ENCODE results near the gene PGAM5. TPM values are rescaled to one million over a fixed set of nuclear protein-coding genes. Genes with fewer than 3 reads are reported as not detected.
"Not testable (repeated sequence)": the region's sequence is repeated elsewhere in the genome, so short reads cannot be mapped to it uniquely, and the experiment has no call there.

Gene PGAM5
- polyA plus RNA-seq, 3 donors, result 7.0 to 10.3 (median 9.6) TPM

DNA sequence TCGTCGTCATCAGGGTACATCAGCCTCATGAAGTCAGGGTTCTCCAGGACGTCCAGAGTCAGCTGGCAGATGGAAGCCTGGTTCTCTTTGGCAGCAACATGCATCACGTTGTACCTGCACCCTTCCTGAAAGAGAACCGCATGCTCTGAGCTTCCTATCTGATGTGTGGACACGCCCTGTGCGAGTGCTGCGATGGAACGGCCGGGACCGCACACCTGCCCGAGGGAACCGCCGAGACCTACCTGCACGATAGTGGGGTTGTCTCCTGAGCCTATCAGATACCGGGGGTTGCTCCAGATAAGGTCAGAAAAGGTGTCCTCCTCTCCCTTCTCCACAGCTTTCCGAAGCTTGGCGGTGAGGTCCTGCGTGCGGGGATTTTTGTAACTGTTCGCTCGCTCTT, 37.3 kb downstream of the PGAM5 start:
- Histone ChIP-seq H3K27me3 (ENCODE audit: control insufficient read depth in 2 of 2, insufficient read depth in 2 of 2, low read length in 2 of 2) (no peaks in the 10 kb centered on the region), H3K4me2 (replicated peaks; ENCODE audit: extremely low read depth, low read length, poor library complexity, severe bottlenecking) (no peak overlapping the region), H3K79me2 (ENCODE audit: insufficient read depth, low read length) (peaks cover 46% of the 10 kb centered on the region), H4K20me1 (ENCODE audit: insufficient read depth, low read length) (peaks cover 48% of the 10 kb centered on the region), H3K36me3 (replicated peaks in 1 of 2; ENCODE audit: control insufficient read depth in 1 of 2, insufficient read depth in 2 of 2, low read length in 2 of 2) (peaks cover 92 to 98% of the 10 kb centered on the region in 2 donors), H3K9me3 (replicated peaks in 1 of 2; ENCODE audit: control insufficient read depth in 1 of 2, insufficient read depth in 1 of 2, low read length in 2 of 2) (no peaks in the 10 kb centered on the region), H3K27ac (ENCODE audit: low read depth in 1 of 2, low read length in 2 of 2) (no peak overlapping the region), H3K4me1 (ENCODE audit: control insufficient read depth in 1 of 2, insufficient read depth in 2 of 2, low read length in 2 of 2) (no peaks in the 10 kb centered on the region), H2AFZ (ENCODE audit: insufficient read depth, low read depth, low read length, poor library complexity, severe bottlenecking) (no peak overlapping the region), H3K4me3 (replicated peaks in 1 of 3; ENCODE audit: low read depth in 2 of 3, low read length in 3 of 3) (no peak overlapping the region), H3K9ac (ENCODE audit: insufficient read depth, low read length, poor library complexity, severe bottlenecking) (no peak overlapping the region)
- H3K9me3 Mint-ChIP-seq, result no peaks in the 10 kb centered on the region
- no peaks in the 10 kb centered on the region for H3K4me1 Mint-ChIP-seq
- H3K27me3 Mint-ChIP-seq (ENCODE audit: low read depth in 3 of 3), result no peaks in the 10 kb centered on the region
- WGBS (ENCODE audit: insufficient coverage), result 96% methylated on average over 17 of the region's 22 CpGs
- peak overlapping the region in 1 of 7 donors; percentile 32 for H3K27ac Mint-ChIP-seq
- no peak for DNase-seq
- TF ChIP-seq, protein P1, sequence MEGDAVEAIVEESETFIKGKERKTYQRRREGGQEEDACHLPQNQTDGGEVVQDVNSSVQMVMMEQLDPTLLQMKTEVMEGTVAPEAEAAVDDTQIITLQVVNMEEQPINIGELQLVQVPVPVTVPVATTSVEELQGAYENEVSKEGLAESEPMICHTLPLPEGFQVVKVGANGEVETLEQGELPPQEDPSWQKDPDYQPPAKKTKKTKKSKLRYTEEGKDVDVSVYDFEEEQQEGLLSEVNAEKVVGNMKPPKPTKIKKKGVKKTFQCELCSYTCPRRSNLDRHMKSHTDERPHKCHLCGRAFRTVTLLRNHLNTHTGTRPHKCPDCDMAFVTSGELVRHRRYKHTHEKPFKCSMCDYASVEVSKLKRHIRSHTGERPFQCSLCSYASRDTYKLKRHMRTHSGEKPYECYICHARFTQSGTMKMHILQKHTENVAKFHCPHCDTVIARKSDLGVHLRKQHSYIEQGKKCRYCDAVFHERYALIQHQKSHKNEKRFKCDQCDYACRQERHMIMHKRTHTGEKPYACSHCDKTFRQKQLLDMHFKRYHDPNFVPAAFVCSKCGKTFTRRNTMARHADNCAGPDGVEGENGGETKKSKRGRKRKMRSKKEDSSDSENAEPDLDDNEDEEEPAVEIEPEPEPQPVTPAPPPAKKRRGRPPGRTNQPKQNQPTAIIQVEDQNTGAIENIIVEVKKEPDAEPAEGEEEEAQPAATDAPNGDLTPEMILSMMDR (IDR thresholded peaks at IDR 0.05), result no peak
- intact Hi-C loops (cut with micrococcal nuclease), result no loop called here
- H3K4me3 Mint-ChIP-seq, result no peak overlapping the region
- H3K36me3 Mint-ChIP-seq, result peaks cover 79 to 98% of the 10 kb centered on the region in 2 donors

DNA sequence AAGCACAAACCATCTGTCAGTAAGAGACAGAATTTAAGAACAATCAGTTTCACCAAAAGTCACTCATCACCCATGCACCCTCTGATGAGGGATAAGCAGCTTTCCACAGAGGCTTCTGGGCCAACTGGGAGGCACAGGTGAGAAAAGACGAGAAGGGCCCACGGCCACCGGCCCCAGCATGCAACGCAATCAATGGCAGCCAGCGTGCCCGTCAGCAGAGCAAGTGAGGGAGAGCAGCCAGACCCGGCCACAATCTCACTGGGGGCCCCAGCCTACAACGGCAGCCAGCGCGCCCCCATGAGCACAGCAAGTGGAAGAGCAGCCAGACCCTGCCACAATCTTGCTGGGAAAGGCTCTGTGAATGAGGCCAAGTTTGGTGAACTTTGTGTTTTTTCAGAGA, 37.7 kb downstream of the PGAM5 start:
- 93% methylated on average over 10 of the region's 10 CpGs for WGBS (ENCODE audit: insufficient coverage)
- no peaks in the 10 kb centered on the region for H3K9me3 Mint-ChIP-seq
- no peaks in the 10 kb centered on the region for H3K4me1 Mint-ChIP-seq
- no peaks in the 10 kb centered on the region for H3K27me3 ChIP-seq (ENCODE audit: control insufficient read depth in 2 of 2, insufficient read depth in 2 of 2, low read length in 2 of 2)
- H3K4me1 ChIP-seq (ENCODE audit: control insufficient read depth in 1 of 2, insufficient read depth in 2 of 2, low read length in 2 of 2), result no peaks in the 10 kb centered on the region
- peaks cover 46% of the 10 kb centered on the region for H3K79me2 ChIP-seq (ENCODE audit: insufficient read depth, low read length)
- H3K9me3 ChIP-seq (replicated peaks in 1 of 2; ENCODE audit: control insufficient read depth in 1 of 2, insufficient read depth in 1 of 2, low read length in 2 of 2), result no peaks in the 10 kb centered on the region
- peaks cover 78 to 98% of the 10 kb centered on the region in 2 donors for H3K36me3 Mint-ChIP-seq
- H3K36me3 ChIP-seq (replicated peaks in 1 of 2; ENCODE audit: control insufficient read depth in 1 of 2, insufficient read depth in 2 of 2, low read length in 2 of 2), result peaks cover 93 to 98% of the 10 kb centered on the region in 2 donors
- no peak overlapping the region for H3K4me2 ChIP-seq (replicated peaks; ENCODE audit: extremely low read depth, low read length, poor library complexity, severe bottlenecking)
- no peak overlapping the region for H3K27ac Mint-ChIP-seq
- intact Hi-C loops (cut with micrococcal nuclease), result no loop called here
- H3K4me3 ChIP-seq (replicated peaks in 1 of 3; ENCODE audit: low read depth in 2 of 3, low read length in 3 of 3), result no peak overlapping the region
- H3K27me3 Mint-ChIP-seq (ENCODE audit: low read depth in 3 of 3), result no peaks in the 10 kb centered on the region
- TF ChIP-seq, protein P1 (IDR thresholded peaks at IDR 0.05), result no peak
- no peak overlapping the region for H3K27ac ChIP-seq (ENCODE audit: low read depth in 1 of 2, low read length in 2 of 2)
- no peak overlapping the region for H3K4me3 Mint-ChIP-seq
- DNase-seq, result no peak
- no peak overlapping the region for H2AFZ ChIP-seq (ENCODE audit: insufficient read depth, low read depth, low read length, poor library complexity, severe bottlenecking)
- H4K20me1 ChIP-seq (ENCODE audit: insufficient read depth, low read length), result peaks cover 48% of the 10 kb centered on the region
- no peak overlapping the region for H3K9ac ChIP-seq (ENCODE audit: insufficient read depth, low read length, poor library complexity, severe bottlenecking)

DNA sequence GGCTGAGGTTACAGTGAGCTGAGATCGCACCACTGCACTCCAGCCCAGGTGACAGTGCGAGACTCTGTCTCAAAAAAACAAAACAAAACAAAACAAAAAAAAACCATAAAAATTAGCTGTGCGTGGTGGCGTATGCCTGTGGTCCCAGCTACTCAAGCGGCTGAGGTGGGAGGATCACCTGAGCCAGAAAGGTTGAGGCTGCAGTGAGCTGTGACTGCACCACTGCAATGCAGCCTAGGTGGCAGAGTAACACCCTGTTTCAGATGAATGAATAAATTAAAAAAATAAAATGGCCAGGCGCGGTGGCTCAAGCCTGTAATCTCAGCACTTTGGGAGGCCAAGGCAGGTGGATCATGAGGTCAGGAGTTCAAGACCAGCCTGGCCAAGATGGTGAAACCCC, 43.0 kb downstream of the PGAM5 start:
- 100% methylated on average over 3 of the region's 7 CpGs for WGBS (ENCODE audit: insufficient coverage)
- H3K27ac ChIP-seq (ENCODE audit: low read depth in 1 of 2, low read length in 2 of 2); H2AFZ ChIP-seq (ENCODE audit: insufficient read depth, low read depth, low read length, poor library complexity, severe bottlenecking); H3K9ac ChIP-seq (ENCODE audit: insufficient read depth, low read length, poor library complexity, severe bottlenecking); H3K4me2 ChIP-seq (replicated peaks; ENCODE audit: extremely low read depth, low read length, poor library complexity, severe bottlenecking); DNase-seq; H3K27me3 Mint-ChIP-seq (ENCODE audit: low read depth in 3 of 3); intact Hi-C loops (cut with micrococcal nuclease); H3K27me3 ChIP-seq (ENCODE audit: control insufficient read depth in 2 of 2, insufficient read depth in 2 of 2, low read length in 2 of 2); H3K9me3 Mint-ChIP-seq; H3K4me3 ChIP-seq (replicated peaks in 1 of 3; ENCODE audit: low read depth in 2 of 3, low read length in 3 of 3); H3K4me3 Mint-ChIP-seq; H3K9me3 ChIP-seq (replicated peaks in 1 of 2; ENCODE audit: control insufficient read depth in 1 of 2, insufficient read depth in 1 of 2, low read length in 2 of 2); H3K4me1 ChIP-seq (ENCODE audit: control insufficient read depth in 1 of 2, insufficient read depth in 2 of 2, low read length in 2 of 2); H3K4me1 Mint-ChIP-seq: not testable (repeated sequence)
- Histone ChIP-seq H3K79me2 (ENCODE audit: insufficient read depth, low read length) (peaks cover 69% of the 10 kb centered on the region), H3K36me3 (replicated peaks in 1 of 2; ENCODE audit: control insufficient read depth in 1 of 2, insufficient read depth in 2 of 2, low read length in 2 of 2) (peaks cover 64 to 87% of the 10 kb centered on the region in 2 donors), H4K20me1 (ENCODE audit: insufficient read depth, low read length) (peaks cover 69% of the 10 kb centered on the region)
- Mint-ChIP-seq H3K27ac (peak overlapping the region in 2 of 7 donors; percentile 35 to 40), H3K36me3 (peaks cover 43 to 95% of the 10 kb centered on the region in 2 donors)

Measured in CD14-positive monocyte (primary cell).